ENCODE results near the gene GTF2F1.
"Not testable (repeated sequence)": the region's sequence is repeated elsewhere in the genome, so short reads cannot be mapped to it uniquely, and the experiment has no call there.

GTF2F1 gene, protein sequence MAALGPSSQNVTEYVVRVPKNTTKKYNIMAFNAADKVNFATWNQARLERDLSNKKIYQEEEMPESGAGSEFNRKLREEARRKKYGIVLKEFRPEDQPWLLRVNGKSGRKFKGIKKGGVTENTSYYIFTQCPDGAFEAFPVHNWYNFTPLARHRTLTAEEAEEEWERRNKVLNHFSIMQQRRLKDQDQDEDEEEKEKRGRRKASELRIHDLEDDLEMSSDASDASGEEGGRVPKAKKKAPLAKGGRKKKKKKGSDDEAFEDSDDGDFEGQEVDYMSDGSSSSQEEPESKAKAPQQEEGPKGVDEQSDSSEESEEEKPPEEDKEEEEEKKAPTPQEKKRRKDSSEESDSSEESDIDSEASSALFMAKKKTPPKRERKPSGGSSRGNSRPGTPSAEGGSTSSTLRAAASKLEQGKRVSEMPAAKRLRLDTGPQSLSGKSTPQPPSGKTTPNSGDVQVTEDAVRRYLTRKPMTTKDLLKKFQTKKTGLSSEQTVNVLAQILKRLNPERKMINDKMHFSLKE

DNA sequence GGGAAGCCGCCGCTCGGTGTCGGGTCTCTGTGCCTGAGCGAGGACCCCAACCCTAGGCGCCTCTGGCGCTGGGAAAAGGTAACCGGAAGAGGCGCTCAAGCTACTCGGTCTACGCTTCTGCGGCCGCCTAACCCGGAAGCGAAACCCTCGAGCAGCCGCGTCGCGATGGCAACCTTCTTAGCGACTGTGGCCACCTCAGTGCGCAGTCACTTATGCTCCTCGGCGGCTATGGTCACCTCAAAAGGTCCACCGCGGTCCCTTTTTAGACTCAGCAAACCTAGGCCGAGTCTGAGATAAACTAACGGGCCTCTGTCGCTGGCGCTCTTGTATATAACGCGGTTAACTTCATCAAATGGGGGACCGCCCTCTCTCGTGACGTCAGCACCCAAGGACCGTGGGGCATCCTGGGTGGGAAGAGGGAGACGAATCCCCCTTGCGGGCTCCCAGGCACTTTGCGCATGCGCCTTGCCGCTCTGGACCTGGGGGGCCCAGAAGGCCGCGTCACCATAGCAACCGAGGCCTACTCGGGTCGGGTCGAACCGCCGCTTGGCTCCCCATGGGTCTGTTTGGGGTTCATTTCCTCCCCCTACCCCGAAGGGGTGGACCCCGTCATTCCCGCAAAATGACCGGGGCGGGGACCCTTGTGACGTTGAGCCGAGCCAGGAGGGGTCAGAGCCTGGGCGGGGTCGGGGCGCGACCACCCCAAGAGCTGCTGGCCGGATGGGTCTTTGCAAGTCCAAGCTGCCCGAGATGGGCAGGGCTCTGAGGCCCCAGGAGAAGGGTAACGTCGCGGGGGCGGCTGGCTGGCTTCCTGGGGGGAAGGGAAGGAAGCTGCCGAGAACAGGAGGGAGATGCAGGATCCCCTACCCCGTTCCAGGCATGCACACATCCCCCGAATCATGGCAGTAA is at the start of gene GTF2F1:
Gene GTF2F1 (minus strand): TSS at position 91 of the 909 bp plus-strand sequence. CDS start 169 bp downstream, outside the sequence.
- DNase-seq = peak; percentile 76 to 99 (median 93)

DNA sequence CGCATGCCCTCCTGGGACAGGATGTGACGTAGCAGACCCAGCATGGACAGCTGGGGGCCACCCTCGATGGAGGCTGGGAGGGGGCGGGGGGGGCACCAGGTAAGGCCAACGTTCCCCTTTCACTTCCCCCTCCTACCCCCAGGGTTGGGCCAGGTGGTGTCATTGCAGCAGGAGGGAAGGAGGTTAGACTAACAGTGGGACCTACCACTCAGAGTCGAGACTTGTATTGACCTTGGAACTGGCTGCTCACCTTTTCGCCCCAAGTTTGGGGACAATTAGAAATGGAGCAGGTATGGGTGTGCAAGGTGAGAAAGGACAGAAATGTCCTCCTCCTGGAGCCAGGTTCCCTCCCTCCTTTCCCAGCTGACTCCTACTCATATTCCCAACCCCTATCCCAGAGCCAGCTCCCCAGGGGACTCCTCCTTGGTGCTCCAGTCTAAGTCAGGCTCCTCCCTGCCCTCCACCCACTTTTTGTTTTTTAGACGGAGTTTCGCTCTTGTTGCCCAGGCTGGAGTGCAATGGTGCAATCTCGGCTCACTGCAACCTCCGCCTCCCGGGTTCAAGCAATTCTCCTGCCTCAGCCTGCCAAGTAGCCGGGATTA is 49.2 kb upstream of the GTF2F1 start:
- no peak for DNase-seq

DNA sequence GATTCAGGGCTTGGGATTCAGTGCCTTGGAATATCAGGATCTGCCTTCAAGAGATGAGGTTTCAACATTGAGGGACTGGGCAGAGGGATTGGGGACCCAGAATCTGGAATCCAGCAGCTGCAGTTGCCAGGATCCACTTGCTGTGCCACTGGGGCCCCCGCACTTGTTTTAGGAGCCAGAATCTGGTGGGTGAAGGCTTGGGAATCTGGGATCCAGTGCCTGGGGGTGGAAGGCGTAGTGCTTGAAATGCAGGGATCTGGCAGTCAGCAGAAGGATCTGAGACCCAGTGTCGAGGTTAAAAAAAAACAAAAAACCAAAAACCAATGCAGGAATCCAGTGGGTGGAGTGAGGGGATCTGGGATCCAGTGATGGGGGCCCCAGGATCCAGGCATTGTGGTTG is 47.9 kb upstream of the GTF2F1 start:
- no peak for DNase-seq

DNA sequence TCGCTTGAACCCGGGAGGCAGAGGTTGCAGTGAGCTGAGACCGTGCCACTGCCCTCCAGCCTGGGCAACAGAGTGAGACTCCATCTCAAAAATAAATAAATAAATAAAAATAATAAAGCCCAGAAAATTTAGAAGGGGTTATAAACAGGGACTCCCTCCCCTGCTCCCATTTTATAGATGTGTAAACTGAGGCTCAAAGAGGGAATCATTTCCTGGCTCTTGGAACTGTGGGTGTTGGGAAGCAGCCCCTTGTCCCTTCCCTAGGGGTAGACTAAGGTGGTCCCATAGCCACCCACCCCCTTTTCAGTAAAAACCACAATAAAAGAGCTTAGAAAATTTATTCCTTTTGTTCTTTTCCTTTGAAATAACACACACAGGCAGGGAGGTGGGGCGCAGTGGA is 46.8 kb upstream of the GTF2F1 start:
- no peak for DNase-seq

DNA sequence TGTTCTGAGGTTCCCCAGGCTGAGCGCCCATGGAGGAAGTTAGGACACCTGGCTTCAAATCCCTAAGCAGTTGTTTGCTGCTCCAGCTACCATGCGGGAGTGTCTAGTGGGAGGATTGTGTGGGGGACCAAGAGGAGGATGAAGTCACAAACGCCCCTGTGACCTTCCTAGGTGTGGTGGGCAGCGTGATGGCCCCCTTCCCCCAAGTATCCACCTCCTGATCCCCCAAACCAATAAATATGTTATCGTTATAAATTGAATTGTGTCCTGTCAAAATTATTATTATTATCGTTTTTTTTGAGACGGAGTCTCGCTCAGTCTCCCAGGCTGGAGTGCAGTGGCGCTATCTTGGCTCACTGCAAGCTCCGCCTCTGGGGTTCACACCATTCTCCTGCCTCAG is 40.7 kb upstream of the GTF2F1 start, which contains the start of gene SLC25A41:
Gene SLC25A41 (minus strand): TSS at position 101 of the 400 bp plus-strand sequence. CDS start 70 bp downstream, at position 31.
- DNase-seq = no peak

DNA sequence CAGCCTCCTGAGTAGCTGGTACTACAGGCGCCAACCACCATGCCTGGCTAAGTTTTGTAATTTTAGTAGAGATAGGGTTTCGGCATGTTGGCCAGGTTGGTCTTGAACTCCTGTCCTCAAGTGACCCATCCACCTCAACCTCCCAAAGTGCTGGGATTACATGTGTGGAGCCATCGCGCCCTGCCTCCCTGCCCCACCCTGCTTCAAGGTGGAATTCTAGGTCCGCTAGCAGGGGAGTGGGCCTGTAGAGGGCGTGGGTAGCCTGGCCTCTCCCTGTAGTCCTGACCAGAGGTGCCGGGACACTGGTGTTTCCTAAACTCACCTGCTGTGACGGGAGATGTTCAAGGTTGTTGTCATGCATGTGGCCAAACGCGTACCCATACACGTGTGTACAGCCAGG is 40.2 kb upstream of the GTF2F1 start:
- no peak for DNase-seq

DNA sequence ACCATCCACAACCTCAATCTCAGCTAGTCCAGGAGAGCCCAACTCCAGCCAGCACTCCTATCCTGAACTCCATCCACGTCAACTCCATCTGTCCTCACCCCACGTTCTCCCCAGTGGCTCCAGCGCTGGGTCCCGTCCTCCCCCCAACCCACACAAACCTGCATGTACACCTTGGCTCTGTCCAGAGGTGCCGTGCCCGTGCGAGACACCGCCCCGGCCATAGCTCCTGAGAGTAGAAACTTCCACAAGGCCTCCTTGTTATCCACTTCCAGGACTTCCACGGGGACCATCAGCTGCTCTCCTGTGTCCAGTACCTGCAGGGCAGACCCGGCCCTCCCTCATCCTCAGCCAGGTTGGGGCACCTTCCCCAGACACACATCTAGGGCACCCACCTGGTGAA is 38.9 kb upstream of the GTF2F1 start:
- DNase-seq = no peak

DNA sequence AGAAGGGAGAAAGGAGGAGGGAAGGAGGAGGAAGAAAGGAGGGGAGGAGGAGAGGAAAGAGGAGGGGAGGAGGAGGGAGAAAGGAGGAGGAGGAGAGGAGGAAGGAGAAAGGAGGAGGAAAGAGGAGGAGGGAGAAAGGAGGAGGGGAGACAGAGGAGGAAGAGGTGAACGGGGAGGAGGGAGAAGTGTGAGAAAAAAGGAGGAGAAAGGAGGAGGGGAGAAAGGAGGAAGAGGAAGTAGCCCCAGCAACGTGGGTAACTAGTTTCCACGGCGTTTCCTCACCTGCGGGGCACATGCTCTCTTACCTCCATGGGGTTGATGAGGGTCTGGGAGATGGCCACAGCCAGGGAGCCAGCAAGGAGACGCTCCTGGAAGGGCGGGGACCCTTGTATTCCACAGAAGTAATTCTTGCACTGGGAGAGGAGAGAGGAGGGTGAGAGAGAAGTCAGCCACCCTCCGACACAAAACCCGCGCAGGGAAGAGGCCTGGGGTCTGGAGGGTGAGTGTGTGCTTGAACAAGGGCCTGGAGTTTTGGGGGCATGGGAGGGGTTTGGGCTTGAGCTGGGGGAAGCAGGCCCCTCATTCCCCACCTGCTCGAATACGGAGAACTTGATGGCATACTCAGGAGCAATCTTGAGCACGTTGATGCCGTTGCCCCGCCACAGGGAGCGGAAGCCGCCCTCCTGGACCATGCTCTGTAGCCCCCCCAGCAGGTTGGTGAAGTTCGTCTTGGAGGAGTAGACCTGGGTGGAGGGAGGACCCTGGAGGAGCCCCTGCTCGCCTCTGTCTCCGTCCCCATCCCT is 36.7 kb upstream of the GTF2F1 start:
- DNase-seq = no peak

DNA sequence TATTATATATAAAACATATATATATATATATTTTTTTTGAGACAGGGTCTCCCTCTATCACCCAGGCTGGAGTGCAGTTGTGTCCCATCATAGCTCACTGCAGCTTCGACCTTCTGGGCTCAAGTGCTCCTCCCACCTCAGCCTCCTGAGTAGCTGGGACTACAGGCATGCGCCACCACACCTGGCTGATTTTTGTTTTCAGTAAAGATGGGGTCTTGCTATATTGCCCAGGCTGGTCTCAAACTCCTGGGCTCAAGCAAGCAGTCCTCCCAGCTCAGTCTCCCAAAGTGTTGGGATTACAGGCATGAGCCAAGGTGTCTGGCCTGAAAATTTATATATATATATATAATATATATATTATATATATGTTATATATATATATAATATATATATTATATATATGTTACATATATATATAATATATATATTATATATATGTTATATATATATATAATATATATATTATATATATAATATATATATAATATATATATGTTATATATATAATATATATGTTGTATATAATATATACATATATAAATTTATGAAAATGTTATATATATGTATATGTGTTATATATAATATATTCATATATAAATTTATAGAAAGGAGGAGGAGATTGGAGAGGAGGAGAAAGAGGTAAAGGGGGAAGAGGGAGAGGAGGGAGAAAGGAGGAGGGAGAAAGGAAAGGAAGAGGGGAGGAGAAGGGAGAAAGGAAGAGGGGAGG is 35.9 kb upstream of the GTF2F1 start:
- DNase-seq = not testable (repeated sequence)

DNA sequence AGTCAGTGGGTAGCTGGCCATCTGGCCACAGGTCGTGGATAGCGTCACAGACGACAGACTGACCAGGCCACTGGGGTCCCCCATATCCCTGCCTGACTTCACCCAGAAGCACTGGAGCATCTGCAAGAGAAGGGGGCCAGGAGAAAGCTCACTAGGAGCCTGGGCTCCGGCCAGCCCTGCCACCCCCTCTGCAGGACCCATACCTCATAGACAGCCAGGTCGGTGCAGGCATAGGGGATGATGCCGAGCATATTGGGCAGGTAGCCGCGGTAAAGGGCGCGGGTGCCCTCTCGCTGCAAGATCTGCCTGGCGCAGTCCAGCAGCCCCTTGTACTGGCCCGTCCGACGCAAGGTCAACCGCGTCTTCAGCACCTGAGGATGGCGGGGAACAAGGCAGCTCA is 34.2 kb upstream of the GTF2F1 start:
- no peak for DNase-seq

DNA sequence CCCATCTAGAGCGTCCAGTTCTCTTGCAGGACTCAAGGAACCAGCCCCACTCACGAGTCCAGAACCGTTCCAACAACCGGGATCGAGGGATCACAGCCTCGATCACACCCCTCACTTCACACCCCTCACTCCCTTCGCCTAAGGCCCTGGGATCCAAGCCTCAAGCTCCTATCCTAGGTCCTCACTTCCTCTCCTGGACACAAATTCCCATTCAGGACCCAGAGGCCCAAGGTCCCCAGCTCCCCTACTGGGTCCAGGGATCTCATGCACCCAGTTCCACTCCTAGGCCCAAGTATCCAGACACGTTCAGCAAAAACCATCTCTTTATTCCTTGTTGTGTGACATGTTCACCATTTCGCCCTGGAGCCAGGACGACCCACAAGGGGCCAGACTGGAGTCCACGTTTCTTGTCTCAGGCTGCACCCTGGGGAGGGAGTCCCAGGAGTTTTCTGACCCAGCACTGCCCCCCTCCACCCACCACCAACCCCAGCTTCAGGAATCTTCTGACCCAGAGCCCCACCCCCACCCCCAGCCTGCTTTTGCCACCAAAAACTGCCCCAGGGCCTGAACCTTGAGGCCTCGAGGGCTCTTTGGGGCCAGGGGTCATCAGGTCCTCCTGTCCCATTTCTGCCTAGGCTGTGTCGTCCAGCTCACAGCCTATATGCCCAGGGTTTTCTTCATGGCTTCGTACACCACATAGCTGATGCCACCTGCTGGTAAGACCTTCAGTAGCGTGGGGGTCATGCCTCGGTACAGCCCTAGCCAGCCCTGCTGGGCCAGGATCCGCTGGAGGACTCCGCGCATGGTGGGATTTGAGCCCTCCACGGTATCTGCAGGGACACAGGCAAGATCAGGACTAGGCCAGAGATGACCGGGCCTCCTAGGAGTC is 33.0 kb upstream of the GTF2F1 start:
- DNase-seq = no peak

DNA sequence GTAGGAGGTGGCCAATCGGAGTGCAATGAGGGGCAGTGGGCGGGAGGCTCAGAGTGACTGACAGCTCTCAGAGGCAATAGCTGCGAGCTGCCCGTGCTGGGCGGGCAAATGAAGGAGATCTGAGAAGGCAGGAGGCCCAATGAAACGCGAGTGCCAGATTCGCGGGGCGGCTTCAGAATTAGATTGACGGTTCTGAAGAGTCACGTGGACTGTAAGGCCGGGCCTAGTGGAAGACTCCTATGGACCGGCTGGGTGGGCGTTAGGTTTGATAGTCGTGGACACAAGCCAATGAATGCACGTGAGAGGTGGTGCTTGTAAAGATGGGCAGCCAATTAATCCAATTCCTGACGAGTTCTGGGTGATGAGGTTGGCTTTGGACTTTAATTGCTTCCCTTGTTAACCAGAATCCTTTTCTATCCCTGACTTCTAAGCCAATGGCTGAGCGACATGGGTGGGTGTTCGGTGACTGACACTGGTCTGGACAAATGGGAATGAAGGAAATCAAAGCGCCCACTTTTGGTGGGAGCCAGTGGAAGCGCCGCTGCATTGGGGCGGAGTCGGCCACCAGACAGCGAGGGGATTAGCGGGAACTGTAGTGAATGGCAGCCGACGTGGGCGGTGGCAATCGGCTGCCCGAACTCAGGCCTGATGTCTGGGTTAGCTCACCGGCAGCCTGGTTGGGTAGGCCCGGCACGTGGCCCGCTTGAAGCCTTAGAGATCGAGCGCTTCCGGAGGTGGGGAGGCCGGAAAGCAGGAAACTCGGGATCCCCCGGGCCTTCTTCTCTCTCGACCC is 32.2 kb upstream of the GTF2F1 start:
- peak; percentile 71 to 100 (median 100) for DNase-seq

DNA sequence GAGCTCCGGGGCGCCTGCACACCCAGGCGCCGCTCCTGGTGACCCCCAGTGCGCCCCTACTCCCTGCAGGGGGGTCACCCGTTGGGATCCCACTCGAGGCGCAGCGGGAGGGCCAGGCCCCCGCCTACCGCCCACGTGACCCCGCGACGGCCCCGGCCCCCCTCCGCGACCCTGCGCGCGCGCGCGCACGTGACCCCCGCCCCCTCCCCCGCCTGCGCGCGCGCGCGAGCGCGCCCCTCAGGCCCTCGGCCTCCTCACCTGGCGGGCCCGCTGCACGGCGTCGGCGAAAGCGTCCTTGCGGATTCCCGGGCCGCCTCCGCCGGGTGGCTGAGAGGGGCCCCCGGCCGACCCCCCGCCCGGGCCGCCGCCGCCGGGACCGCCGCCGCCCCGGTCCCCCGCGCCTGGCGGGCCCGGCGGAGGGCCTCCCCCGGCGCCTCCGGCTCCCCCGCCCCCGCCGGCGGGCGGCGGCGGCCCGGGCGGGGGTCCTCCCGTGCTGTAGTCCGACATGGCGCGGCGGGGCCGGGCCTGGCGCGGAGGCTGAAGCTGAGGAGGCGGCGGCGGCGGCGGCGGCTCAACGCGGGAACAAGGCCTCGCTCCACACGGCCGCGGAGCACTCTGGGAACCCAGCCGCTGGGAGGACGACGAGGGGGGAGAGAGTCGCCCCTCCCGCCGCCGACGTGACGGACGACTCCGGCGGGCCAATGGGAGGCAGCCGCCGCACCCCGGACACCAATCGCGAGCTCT is 31.4 kb upstream of the GTF2F1 start, which contains the start of gene KHSRP:
Gene KHSRP (minus strand): TSS at position 617 of the 744 bp plus-strand sequence. CDS start 110 bp downstream, at position 507.
- peak in 4 of 56 donors; percentile 28 to 44 (median 31) for DNase-seq

DNA sequence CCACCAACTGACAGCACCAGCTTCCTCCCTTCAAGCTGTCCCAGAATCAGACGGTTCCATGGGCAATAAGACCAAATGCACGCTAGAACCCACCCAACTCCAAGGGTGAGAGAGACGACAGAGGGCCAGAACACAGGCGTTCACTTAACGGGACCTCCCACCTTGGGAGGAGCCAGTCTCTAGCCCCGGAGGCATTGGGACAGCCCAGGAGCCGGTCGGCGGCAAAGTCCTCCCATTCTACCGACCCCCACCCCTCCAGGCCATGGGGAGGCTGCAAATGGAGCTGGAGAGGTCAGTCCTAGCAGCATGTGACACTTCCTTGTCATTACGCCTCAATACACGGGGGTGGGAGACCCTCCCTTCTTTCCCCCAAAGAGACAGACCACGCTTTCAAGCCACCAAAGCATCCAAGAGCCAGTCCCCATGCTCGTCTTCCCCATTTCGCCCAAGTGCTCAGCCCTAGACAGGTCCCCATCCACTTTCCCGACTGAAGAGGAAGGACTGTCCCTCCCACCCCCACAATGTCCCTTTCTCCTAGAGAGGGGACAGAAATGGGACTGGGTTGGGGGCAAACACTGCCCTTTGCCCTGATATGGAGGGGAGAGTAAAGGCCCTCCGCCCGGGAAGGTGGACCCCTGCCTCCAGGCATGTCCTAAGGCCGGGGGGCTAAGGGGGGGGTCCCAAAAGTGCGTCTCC is 30.7 kb upstream of the GTF2F1 start:
- DNase-seq = peak in 2 of 56 donors; percentile 9 to 25

DNA sequence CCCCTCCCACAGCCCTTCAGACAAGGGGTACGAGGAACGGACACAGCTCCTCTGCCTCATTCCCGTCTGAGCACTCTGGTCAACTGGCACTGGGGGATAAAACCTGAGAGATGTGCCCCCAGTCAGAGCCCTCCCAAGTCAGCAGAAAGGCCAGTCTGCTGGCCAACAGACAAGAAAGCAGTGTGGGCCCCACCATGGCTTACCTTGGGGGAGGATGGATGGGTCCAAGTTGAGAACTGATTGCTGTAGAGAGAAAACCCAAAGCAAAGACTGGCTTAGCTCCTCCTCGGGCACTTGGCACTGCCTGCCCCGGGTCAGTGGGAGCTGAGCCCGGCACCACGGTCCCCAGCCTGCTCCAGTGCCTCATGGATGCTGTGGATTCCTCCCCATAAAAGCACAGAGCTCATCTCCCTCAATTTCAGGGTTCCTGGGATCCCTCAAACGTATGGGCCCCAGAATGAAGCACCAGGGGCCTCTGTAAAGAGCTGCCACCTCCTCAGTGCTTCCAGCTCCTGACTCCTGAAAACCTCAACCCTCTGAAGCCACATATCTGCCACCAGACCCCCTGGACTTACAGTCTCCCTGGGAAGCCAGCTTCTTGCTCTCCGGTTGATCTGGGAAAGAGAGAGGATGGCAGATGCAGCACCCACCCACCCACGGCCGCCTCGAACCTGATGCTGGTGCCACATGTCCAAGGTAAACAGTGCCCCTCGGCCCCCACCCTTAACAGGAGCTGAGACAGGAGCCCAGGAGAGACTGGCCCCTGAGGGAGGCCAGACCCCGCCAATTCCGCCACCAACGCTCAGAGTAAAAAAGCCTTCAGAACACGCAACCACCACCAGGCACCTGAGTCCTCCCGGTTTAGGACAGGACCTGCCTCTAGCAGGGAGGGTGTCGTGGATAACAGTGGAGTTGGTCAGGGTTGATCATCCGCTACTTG is 28.4 kb upstream of the GTF2F1 start:
- no peak for DNase-seq
